ENCODE data around the gene YIPF5.

DNA sequence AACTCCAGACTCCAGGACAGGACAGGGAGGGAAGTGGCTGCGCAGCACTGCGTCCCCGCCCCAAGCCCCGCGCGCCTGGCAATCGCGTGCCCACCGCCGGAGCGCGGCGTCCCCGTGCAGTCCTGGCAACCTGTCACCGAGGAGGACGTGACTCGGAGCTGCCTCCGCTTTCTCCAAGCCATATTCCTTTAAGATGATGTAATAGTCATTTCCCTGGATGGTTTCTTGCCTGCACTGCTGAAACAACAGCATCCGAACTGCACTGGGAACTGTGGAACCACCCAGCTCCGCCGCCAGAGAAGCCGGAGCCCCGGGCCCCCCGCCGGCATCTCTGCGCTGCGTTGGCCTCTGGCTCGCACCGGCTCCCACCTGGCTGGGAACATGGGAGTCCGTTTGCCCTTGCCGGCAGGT, 34.7 kb upstream of the YIPF5 start:
- TF ChIP-seq CTCF (IDR thresholded peaks at IDR 0.05; ENCODE audit: extremely low read depth in 1 of 2, insufficient read depth in 1 of 2, low read depth in 1 of 2, low read length in 2 of 2) = no peak
- no peak for TF ChIP-seq POLR2A (IDR thresholded peaks at IDR 0.05; ENCODE audit: low read depth, low read length)
- no peak for TF ChIP-seq POLR2AphosphoS5 (IDR thresholded peaks at IDR 0.05; ENCODE audit: insufficient read depth, low read depth, low read length)
- no peak for TF ChIP-seq MAX (IDR thresholded peaks at IDR 0.05; ENCODE audit: insufficient read depth, insufficient read length)
- no peak for TF ChIP-seq MYC (IDR thresholded peaks at IDR 0.05; ENCODE audit: low read depth, low read length)
- no peak for TF ChIP-seq JUN (IDR thresholded peaks at IDR 0.05; ENCODE audit: borderline replicate concordance, insufficient read depth, insufficient read length, low read depth)
- TF ChIP-seq GATA2 (IDR thresholded peaks at IDR 0.05; ENCODE audit: insufficient read depth, insufficient read length, low read depth, low read length) = no peak
- no peak for TF ChIP-seq EZH2 (IDR thresholded peaks at IDR 0.05; ENCODE audit: borderline replicate concordance, low read depth, low read length, severe bottlenecking)
- no peak for TF ChIP-seq FOS (IDR thresholded peaks at IDR 0.05; ENCODE audit: borderline replicate concordance, insufficient read depth, low read length)
